OCI-LY7 (cell line): ENCODE data around the gene CATSPER3.

Experiments
- CTCF ChIP-seq: fragments of 200-600 bp; sonication (generic); conservative IDR thresholded peaks from 2 replicates; pipeline ENCODE4 v1.5.1; 2014; ENCODE audit warnings: mild to moderate bottlenecking, antibody characterized with exemption, low read length, moderate library complexity, mixed read lengths
- EZH2phosphoT487 ChIP-seq: fragments of 200-600 bp; sonication (generic); IDR thresholded peaks from 2 replicates; pipeline ENCODE4 v1.6.1; 2018; ENCODE audit warnings: low read depth, borderline replicate concordance, mild to moderate bottlenecking, mixed run types, antibody characterized with exemption, low read length, moderate library complexity, mixed read lengths

DNA sequence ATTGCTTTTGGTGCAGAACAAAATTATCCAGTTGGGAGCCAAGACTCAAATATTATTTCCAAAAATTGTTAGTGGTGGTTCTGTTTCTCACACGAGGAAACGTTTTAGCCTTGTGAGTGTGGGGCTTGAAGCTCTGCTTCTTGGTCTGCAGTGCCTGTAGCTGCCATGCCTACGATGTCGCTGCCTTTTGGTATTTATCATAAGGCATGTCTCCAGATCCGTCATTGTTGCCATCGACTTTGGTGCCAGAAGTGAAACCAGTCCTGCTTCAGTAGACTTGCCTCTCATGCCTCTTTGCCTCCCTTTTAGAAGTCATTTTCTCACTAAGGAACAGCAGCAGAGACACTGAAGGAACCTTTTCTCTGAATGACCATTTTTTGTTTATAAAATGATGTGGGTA, 29.7 kb upstream of the CATSPER3 start:
- TF ChIP-seq CTCF, result no peak
- no peak for TF ChIP-seq EZH2phosphoT487
